Astrocyte (in vitro differentiated cells and primary cell): ENCODE data around the gene BICC1.

ENCODE experiments used
- CTCF ChIP-seq: IDR thresholded peaks from 2 replicates; pipeline ENCODE4 v1.5.1; 2011; ENCODE audit warnings: low read depth, mild to moderate bottlenecking, inconsistent platforms, low read length, moderate library complexity; ENCODE audit not compliant: insufficient read depth
- EZH2 ChIP-seq: IDR thresholded peaks from 2 replicates; pipeline ENCODE4 v1.6.1; 2012; ENCODE audit warnings: mild to moderate bottlenecking, low read length, inconsistent platforms; ENCODE audit not compliant: insufficient read depth

DNA sequence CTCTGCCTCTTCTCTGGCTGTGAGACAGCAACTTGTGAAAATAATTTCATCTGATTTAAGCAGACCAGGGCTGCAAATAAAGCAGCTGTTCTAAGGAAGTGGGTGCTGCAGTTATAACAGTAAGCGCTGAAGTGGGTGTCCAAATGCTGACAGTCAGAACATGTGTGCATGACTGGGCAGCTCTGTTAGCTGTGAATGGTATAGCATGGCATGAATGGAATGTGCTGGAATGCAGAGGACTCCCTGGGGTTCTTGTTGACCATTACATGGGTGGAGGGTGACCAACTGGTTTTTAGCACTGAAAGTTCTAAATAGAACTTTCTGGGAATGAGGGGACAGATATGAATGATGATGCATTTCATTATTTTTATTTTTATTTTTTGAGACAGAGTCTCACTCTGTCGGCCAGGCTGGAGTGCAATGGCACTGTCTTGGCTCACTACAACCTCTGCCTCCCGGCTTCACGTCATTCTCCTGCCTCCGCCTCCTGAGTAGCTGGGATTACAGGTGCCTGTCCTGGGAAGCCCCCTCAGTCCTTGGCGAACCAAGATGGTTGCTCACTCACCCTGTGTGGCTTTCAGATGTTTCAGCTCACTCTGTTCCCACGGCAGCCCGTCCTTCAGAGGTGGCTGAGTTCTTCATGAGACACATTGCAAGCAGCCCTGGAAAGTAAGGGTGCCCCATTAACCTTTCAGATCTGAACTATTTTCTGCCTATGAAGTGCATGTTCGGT is 344.0 kb downstream of the BICC1 start:
- TF ChIP-seq CTCF, result no peak
- no peak for TF ChIP-seq EZH2
